WTC11 (cell line): ENCODE measurements around the gene RFC1. TPM values are rescaled to one million over a fixed set of nuclear protein-coding genes. Genes with fewer than 3 reads are reported as not detected.
A peak's percentile ranks its signal among the peaks of the same experiment; 100 is the strongest.

ENCODE experiments used
- ATF1 ChIP-seq: sonication (generic); formaldehyde crosslinking; IDR thresholded peaks from 2 replicates; pipeline ENCODE4 v1.8.1; 2023; ENCODE audit warnings: mild to moderate bottlenecking, moderate library complexity, missing genetic modification reagents
- ATF2 ChIP-seq: sonication (generic); formaldehyde crosslinking; IDR thresholded peaks from 2 replicates; pipeline ENCODE4 v1.8.1; 2022; ENCODE audit warnings: low read depth, missing genetic modification reagents, borderline replicate concordance
- ATF3 ChIP-seq: sonication (generic); formaldehyde crosslinking; conservative IDR thresholded peaks from 2 replicates; pipeline ENCODE4 v1.8.1; 2022; ENCODE audit warnings: mild to moderate bottlenecking, missing genetic modification reagents
- CBFB ChIP-seq: sonication (generic); formaldehyde crosslinking; IDR thresholded peaks from 2 replicates; pipeline ENCODE4 v1.8.1; 2022; ENCODE audit warnings: mild to moderate bottlenecking, low read depth, missing genetic modification reagents
- CREB1 ChIP-seq: sonication (generic); formaldehyde crosslinking; IDR thresholded peaks from 2 replicates; pipeline ENCODE4 v1.8.0; 2023; ENCODE audit warnings: mild to moderate bottlenecking, missing genetic modification reagents
- CREM ChIP-seq: sonication (generic); formaldehyde crosslinking; IDR thresholded peaks from 2 replicates; pipeline ENCODE4 v1.8.1; 2022; ENCODE audit warnings: mild to moderate bottlenecking, missing genetic modification reagents, moderate library complexity
- ERG ChIP-seq: fragments of 250-450 bp; sonication (Bioruptor Pico); IDR thresholded peaks from 2 replicates; pipeline ENCODE4 v1.8.0; 2021; ENCODE audit warnings: mild to moderate bottlenecking
- FOXP1 ChIP-seq: sonication (generic); formaldehyde crosslinking; IDR thresholded peaks from 2 replicates; pipeline ENCODE4 v1.8.0; 2022; ENCODE audit warnings: missing genetic modification reagents, mild to moderate bottlenecking, moderate library complexity, borderline replicate concordance
- GRHL2 ChIP-seq: fragments of 250-450 bp; sonication (Bioruptor Pico); IDR thresholded peaks from 2 replicates; pipeline ENCODE4 v1.8.0; 2022; ENCODE audit warnings: mild to moderate bottlenecking, moderate library complexity; ENCODE audit not compliant: insufficient replicate concordance, severe bottlenecking
- IRF2 ChIP-seq: sonication (generic); formaldehyde crosslinking; IDR thresholded peaks from 2 replicates; pipeline ENCODE4 v1.8.0; 2022; ENCODE audit warnings: low read depth, missing genetic modification reagents, borderline replicate concordance
- NFYB ChIP-seq: sonication (generic); formaldehyde crosslinking; conservative IDR thresholded peaks from 2 replicates; pipeline ENCODE4 v1.8.0; 2022; ENCODE audit warnings: low read depth, missing genetic modification reagents
- NR3C1 ChIP-seq: sonication (generic); formaldehyde crosslinking; conservative IDR thresholded peaks from 2 replicates; pipeline ENCODE4 v1.8.1; 2023; ENCODE audit warnings: low read depth, mild to moderate bottlenecking, missing genetic modification reagents
- PRDM15 ChIP-seq: sonication (generic); formaldehyde crosslinking; IDR thresholded peaks from 2 replicates; pipeline ENCODE4 v1.8.0; 2022; ENCODE audit warnings: missing genetic modification reagents
- PRRX2 ChIP-seq: fragments of 250-450 bp; sonication (Bioruptor Pico); IDR thresholded peaks from 2 replicates; pipeline ENCODE4 v1.8.0; 2021; ENCODE audit warnings: mild to moderate bottlenecking
- TEAD4 ChIP-seq: sonication (generic); formaldehyde crosslinking; IDR thresholded peaks from 2 replicates; pipeline ENCODE4 v1.8.0; 2022; ENCODE audit warnings: mild to moderate bottlenecking, missing genetic modification reagents
- ZBTB21 ChIP-seq: sonication (generic); formaldehyde crosslinking; IDR thresholded peaks from 2 replicates; pipeline ENCODE4 v1.8.1; 2023; ENCODE audit warnings: mild to moderate bottlenecking, missing genetic modification reagents, borderline replicate concordance
- ZNF232 ChIP-seq: sonication (generic); formaldehyde crosslinking; IDR thresholded peaks from 2 replicates; pipeline ENCODE4 v1.8.0; 2022; ENCODE audit warnings: mild to moderate bottlenecking, missing genetic modification reagents
- ZNF425 ChIP-seq: fragments of 250-450 bp; sonication (Bioruptor Pico); conservative IDR thresholded peaks from 2 replicates; pipeline ENCODE4 v1.9.0; 2021; ENCODE audit warnings: mild to moderate bottlenecking
- ZNF512 ChIP-seq: sonication (generic); formaldehyde crosslinking; IDR thresholded peaks from 2 replicates; pipeline ENCODE4 v1.8.1; 2022; ENCODE audit warnings: missing genetic modification reagents, borderline replicate concordance
- ZSCAN18 ChIP-seq: fragments of 250-450 bp; sonication (Bioruptor Pico); IDR thresholded peaks from 2 replicates; pipeline ENCODE4 v2.1.2; 2022; ENCODE audit warnings: mild to moderate bottlenecking, moderate library complexity
- total RNA-seq: library from RNA; stranded (reverse); gene quantifications from 3 replicates; pipeline ENCODE4 v1.2.3, GENCODE V29; 2021

The RFC1 gene
- total RNA-seq, 1 experiment from 2014 or later: 59.4 TPM

GRCh38 chr4:39365830-39366771 is at the start of gene RFC1 (continued):
- TF ChIP-seq ZNF512 (CRISPR knock-in tag) (0 out of 2 replicates have a peak, but pooled peaks have one; percentile 81), NFYB (peak; percentile 65), PRDM15 (peak; percentile 85), CREB1 (CRISPR knock-in tag) (peak; percentile 100), ERG (CRISPR knock-in tag) (no peak), ZBTB21 (CRISPR knock-in tag) (peak; percentile 98), ATF1 (CRISPR knock-in tag) (peak; percentile 99), ZSCAN18 (CRISPR knock-in tag) (no peak), IRF2 (CRISPR knock-in tag) (peak; percentile 96), ATF3 (CRISPR knock-in tag) (peak; percentile 95), FOXP1 (CRISPR knock-in tag) (peak; percentile 100), CREM (CRISPR knock-in tag) (peak; percentile 99), ZNF425 (CRISPR knock-in tag) (no peak), TEAD4 (peak; percentile 95), ZNF232 (CRISPR knock-in tag) (peak; percentile 100), PRRX2 (no peak), ATF2 (peak; percentile 98), GRHL2 (CRISPR knock-in tag) (no peak), CBFB (CRISPR knock-in tag) (peak; percentile 92; the same call in 1 of the 2 replicates), NR3C1 (CRISPR knock-in tag) (peak; percentile 96; the same call in 1 of the 2 replicates)
